ENCODE measurements around the gene AMMECR1L.

DNA sequence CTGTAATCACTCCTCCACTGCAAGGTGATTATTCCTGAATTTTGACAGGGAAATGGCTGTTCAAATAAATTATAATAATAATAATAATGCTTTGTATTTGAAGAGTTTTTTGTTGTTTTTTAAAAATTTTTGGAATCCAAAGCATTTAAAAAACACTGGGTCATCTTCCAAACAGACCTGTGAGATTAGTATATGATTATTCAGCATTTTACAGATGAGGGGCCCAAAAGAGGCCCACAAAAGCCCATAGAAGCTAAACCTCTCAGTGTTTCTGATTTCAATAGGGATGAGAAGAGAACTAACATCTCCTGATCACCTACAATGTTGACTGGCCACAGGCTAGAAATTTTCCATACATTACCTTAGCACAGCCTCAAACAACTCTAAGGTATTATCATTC is 19.8 kb downstream of the AMMECR1L start:
- TF ChIP-seq CTCF (IDR thresholded peaks at IDR 0.05) = no peak
- no peak for TF ChIP-seq EP300 (IDR thresholded peaks at IDR 0.05)
- TF ChIP-seq POLR2AphosphoS5 (IDR thresholded peaks at IDR 0.05) = no peak
